HG03439 (cell line): ENCODE results near the gene KRCC1.
A peak's percentile ranks its signal among the peaks of the same experiment; 100 is the strongest.

Experiments used
- ATAC-seq: cut with Tn5 transposase; IDR thresholded peaks from one replicate; pipeline ENCODE4 v1.9.1; 2021; ENCODE audit warnings: mild to moderate bottlenecking, moderate library complexity; ENCODE audit not compliant: unreplicated experiment

KRCC1 gene

DNA sequence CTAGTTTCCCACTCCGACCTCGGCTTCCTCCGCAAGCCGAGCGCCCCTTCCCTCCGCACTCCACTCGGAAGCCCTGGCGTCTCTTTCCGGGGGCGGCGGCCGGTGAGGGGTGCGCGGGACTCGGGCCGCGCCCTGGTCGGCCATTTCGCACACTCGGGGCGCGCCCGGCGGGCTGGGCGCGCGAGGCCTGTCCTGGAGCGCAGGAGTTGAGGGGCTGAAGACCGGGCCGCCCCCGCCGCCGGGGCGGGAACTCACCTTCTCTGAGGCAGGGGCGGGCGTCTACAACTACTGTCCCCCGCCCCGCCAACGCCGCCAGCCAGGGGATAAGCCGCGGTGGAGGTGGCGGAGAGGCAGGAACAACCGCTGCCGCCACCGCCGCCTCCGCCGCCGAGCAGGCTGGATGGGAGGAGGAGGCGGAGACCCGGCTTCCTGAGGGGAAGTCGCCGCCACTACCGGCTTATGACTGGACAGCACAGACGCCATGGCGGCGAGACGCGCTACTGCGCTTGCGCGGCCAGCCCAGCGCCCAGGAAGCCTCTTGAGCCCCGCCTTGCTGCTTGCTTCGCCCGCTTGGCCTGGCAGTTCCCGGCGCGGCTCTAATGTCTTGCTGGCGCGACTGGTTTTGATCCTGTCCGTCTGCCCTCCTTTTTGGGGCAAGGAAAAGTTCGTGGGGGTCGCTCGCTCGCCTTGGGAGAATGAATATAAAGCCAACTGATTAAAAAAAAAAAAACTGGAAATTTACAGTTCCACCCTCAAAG is at the start of gene KRCC1:
Gene KRCC1 (minus strand): TSS at position 413 of the 758 bp plus-strand sequence. CDS start 27,220 bp downstream, outside the sequence.
- ATAC-seq = peak; percentile 98

- no peak for ATAC-seq
These were observed 44.9 kb upstream of the KRCC1 start for GRCh38 chr2:88100489-88100858.

GRCh38 chr2:88099798-88100488 is 44.4 kb upstream of the KRCC1 start:
- no peak for ATAC-seq

DNA sequence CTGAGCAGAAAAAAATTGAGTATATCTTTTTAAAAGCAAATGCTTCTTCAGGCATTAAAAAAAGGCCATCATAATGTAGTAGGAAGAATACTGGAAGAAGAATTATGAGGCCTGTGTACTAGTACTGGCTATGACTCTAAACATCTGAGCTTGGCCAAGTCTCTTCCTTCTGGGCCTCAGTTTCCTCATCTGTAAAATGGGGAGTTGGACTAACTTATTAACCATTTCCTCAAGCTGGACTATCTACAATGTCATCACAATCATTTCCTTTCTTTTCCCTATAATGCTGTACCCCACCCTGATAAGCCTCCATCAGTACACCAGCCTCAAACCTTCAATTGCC is 42.9 kb upstream of the KRCC1 start:
- ATAC-seq = no peak

GRCh38 chr2:88097891-88098557 is 42.4 kb upstream of the KRCC1 start:
- ATAC-seq = no peak

GRCh38 chr2:88097192-88097591 is 41.6 kb upstream of the KRCC1 start:
- ATAC-seq = no peak

DNA sequence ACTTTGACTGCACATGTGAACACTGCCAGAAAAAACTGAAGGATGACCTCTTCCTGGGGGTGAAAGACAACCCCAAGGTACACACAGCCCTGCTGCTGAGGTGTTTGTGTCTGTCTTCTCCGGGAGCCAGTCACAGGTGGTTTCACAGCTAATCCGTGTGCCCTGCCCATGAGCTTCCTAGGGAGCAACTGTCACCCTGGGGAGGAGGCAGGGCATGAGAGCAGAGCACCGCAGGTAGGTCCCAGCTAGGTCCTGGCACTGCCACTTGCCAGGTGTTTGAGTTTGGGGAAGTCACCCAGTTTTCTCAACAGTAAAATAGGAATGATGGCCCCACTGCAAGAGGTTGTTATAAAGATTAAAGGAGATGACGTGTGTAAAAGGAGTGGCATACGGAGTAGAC is 41.1 kb upstream of the KRCC1 start:
- ATAC-seq = no peak

DNA sequence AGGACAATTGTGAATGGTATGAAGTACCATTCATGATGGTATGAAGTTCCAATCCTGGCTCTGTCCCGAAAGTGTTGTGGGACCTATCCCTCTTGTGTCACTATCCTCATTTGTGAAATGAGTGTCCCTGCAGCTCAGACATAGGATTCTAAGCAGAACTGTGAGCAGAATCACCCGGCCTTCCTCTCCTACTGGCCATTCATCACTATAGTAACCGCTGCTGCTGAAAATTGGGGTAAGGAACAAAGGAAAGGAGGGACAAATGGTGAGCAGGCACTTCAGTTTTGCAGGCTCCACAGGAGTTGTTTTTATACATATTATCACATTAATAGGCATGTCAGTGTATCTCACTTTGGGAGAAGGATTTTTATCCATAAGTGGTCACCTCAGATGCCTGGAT is 39.4 kb upstream of the KRCC1 start:
- ATAC-seq = no peak

DNA sequence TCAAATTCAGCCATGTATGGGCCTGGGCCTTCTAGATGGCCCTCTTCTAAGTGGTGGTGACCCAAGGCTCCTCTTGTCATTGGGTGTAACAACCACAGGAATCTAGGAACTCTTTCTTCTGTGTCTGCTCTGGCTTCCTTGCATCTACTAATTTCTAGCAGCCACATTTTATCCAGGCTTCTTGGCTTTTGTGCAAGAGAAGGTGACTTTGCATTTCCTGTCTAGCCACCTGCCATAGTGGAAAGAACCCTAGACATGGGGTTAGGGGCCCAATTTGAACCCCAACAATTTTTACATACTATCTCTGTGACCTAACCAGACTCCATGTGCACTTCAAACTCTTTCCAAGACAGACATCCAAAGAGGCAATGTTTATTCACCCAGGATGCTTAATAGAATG is 37.2 kb upstream of the KRCC1 start:
- no peak for ATAC-seq

GRCh38 chr2:88091943-88092342 is 36.4 kb upstream of the KRCC1 start:
- ATAC-seq = no peak

DNA sequence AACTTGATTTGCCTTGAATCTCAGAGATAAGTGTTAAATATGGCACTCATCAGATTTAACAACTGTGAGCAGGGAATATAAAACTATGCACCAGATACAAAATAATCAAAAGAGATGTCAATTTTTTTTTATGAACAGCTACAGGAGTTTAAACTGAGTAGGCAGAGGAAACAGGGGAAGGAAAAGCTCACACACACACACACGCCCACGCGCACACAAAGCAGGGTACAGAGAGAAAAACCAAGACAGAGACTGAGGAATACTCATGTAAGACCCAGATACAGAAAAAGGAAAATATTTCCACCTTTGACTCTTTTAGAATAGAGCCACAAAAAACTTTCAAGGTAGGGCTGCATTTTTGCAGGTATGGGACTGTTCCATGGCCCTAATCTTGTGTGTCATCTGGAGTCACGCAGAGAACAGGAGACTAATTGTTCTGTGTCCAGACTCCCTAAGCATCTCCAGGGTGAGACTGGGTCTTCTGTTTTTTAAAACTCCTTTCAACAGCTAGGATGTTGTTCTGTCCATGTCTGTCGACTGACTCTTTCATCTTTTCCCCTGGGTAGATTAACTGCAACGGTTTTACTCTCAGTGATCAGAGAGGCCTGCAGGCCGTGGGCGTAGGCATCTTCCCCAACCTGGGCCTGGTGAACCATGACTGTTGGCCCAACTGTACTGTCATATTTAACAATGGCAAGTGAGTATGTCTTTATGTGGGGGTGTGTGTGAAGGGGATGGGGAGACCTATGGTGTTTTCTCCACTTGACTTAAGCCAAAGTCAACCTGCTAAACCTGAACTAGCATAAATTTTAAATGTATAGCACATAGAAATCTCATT is 35.1 kb upstream of the KRCC1 start:
- no peak for ATAC-seq

DNA sequence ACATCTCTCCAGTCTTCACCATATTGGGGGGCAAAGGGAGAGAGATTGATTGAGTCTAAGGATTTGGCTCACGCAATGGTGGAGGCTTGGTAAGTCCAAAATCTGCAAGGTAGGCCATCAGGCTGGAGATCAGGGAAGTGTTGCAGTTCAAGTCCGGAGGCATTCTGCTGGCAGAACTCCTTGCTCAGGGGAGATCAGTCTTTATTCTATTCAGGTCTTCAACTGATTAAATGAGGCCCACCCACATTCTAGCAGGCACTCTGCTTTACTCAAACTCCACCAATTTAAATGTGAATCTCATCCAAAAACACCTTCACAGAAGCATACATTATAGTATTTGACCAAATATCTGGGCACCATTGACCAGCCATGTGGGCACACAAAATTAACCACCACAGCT is 33.4 kb upstream of the KRCC1 start:
- ATAC-seq = no peak

DNA sequence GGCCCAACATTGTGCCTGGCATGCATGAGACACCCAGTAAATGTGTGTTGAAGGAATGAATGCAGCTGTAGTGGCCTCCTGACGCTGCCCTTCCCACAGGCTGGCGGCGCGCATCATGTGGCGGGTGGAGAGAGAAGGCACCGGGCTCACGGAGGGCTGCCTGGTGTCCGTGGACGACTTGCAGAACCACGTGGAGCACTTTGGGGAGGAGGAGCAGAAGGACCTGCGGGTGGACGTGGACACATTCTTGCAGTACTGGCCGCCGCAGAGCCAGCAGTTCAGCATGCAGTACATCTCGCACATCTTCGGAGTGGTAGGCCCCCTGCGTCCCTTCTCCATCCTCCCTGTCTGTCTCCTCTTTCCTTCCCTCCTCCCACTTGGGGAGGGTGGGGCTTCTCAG is 32.2 kb upstream of the KRCC1 start:
- no peak for ATAC-seq

GRCh38 chr2:88087073-88087472 is 31.5 kb upstream of the KRCC1 start:
- no peak for ATAC-seq

DNA sequence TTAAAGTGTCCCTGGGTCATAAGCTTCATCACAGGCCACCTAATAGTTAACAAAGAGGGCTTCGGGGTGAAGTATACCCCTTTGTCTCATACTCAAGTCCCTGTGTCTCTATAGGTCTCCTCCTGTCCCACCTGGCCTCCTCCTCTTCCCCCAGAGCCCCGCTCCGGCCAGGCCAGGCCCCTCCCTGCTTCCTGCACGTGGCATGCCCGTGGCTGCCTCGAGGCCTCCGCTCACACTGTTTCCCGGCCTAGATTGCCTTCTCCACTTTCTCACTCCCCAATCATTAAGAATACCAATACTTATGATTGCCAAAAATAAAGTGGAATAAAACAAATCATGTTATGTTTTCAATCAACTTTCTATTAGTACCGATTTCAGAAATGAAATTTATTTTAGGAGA is 30.8 kb upstream of the KRCC1 start:
- ATAC-seq = no peak

DNA sequence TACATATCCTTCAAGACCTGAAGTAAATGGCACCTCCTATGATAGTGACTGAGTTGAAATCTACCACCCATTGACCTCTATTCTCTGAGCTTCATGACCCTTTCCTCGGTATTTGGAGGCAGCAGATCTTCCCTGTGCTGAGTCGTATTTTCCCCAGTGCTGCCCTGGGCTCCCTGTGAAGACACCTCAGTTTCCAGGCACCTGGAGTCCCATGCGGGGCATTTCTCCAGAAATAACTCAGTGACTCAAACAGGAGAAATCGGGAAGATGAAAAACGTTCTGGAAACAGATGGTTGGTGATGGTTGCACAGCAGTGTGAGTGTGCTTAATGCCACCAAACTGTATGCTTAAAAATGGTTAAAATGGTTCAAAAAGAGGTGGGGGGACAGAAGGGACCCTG is 30.0 kb upstream of the KRCC1 start:
- ATAC-seq = no peak

- ATAC-seq = no peak
These were observed 29.5 kb upstream of the KRCC1 start for GRCh38 chr2:88085099-88085498.

DNA sequence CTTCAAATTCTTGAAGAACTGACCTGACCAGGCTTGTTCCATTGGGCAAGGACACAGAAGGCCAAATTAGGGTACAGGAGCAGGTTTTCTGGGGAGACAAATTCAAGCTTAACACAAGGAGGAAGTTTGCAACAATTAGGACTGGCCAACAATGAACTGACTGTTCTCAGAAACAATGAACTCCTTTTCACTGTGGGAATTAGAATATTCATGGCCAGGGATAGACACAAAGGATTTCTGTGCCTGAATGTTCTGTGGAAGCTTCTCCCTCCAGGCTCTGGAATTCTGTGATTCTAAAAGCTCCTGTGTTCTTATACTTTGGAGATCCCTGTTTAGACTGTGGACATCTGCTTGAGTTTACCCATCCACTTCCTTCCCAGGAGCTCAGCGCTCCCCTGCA is 27.2 kb upstream of the KRCC1 start:
- no peak for ATAC-seq

GRCh38 chr2:88081924-88082608 is 26.5 kb upstream of the KRCC1 start:
- ATAC-seq = no peak

- ATAC-seq = no peak
These were observed 25.0 kb upstream of the KRCC1 start for GRCh38 chr2:88080545-88080944.
